ENCODE data around the gene CEACAM6.
"Not testable (repeated sequence)": the region's sequence is repeated elsewhere in the genome, so short reads cannot be mapped to it uniquely, and the experiment has no call there.

- not testable (repeated sequence) for TF ChIP-seq CTCF (IDR thresholded peaks at IDR 0.05); EZH2 (IDR thresholded peaks at IDR 0.05; ENCODE audit: borderline replicate concordance, insufficient read depth, low read depth, low read length, poor library complexity, severe bottlenecking)
Measured at GRCh38 chr19:41768105-41768504, 12.8 kb downstream of the CEACAM6 start.
